Neural cell (in vitro differentiated cells): Measurements from ENCODE around the gene ZBTB32. TPM values are rescaled to one million over a fixed set of nuclear protein-coding genes. Genes with fewer than 3 reads are reported as not detected.

Experiments
- H2AFZ ChIP-seq: fragments of 200-600, 300-800 bp; sonication (generic), shearing (Covaris generic); 2 replicates; pipeline ENCODE4 v1.6.0; 2014; ENCODE audit warnings: low read depth, mild to moderate bottlenecking, antibody characterized with exemption, low read length, moderate library complexity
- H3F3A ChIP-seq: fragments of 200-600 bp; shearing (Covaris generic); 2 replicates; pipeline ENCODE4 v1.6.1; 2016; ENCODE audit warnings: mild to moderate bottlenecking, moderate library complexity, mixed read lengths, antibody characterized with exemption, low read length; ENCODE audit not compliant: insufficient read depth, poor library complexity, severe bottlenecking
- H3K27ac ChIP-seq: fragments of 200-600, 300-800 bp; sonication (generic), shearing (Covaris generic); 2 replicates; pipeline ENCODE4 v1.5.1; 2014; ENCODE audit warnings: mild to moderate bottlenecking, low read length, moderate library complexity
- H3K27me3 ChIP-seq: fragments of 300-800, 200-600 bp; sonication (generic), shearing (Covaris generic); 2 replicates; pipeline ENCODE4 v1.6.0; 2014; ENCODE audit warnings: mild to moderate bottlenecking, low read depth, low read length, moderate library complexity; ENCODE audit not compliant: insufficient read depth
- H3K36me3 ChIP-seq: fragments of 300-800, 200-600 bp; sonication (generic), shearing (Covaris generic); 2 replicates; pipeline ENCODE4 v1.5.1; 2014; ENCODE audit warnings: mild to moderate bottlenecking, antibody characterized with exemption, low read length, moderate library complexity; ENCODE audit not compliant: insufficient read depth
- H3K4me2 ChIP-seq: fragments of 300-800, 200-600 bp; sonication (generic), shearing (Covaris generic); 2 replicates; pipeline ENCODE4 v1.6.0; 2014; ENCODE audit warnings: mild to moderate bottlenecking, low read length
- H3K4me3 ChIP-seq: fragments of 300-800, 200-600 bp; sonication (generic), shearing (Covaris generic); 2 replicates; pipeline ENCODE4 v1.5.1; 2014; ENCODE audit warnings: mild to moderate bottlenecking, low read length, moderate library complexity
- H3K79me2 ChIP-seq: fragments of 200-600 bp; shearing (Covaris generic); replicated peaks from 2 replicates; pipeline ENCODE4 v1.6.0; 2014; ENCODE audit warnings: mild to moderate bottlenecking, low read length, moderate library complexity; ENCODE audit not compliant: insufficient read depth
- H3K9ac ChIP-seq: fragments of 300-800, 200-600 bp; sonication (generic), shearing (Covaris generic); 2 replicates; pipeline ENCODE4 v1.6.1; 2016; ENCODE audit warnings: mild to moderate bottlenecking, low read length, mixed read lengths
- H3K9me2 ChIP-seq: fragments of 200-600 bp; shearing (Covaris generic); 2 replicates; pipeline ENCODE4 v1.6.1; 2016; ENCODE audit warnings: mild to moderate bottlenecking, low read length, mixed read lengths; ENCODE audit not compliant: insufficient read depth
- H3K9me3 ChIP-seq: fragments of 200-600, 300-800 bp; sonication (generic), shearing (Covaris generic); 2 replicates; pipeline ENCODE4 v1.6.1; 2016; ENCODE audit warnings: mild to moderate bottlenecking, mixed run types, low read length, moderate library complexity, mixed read lengths
- H4K20me1 ChIP-seq: fragments of 200-600 bp; shearing (Covaris generic); 2 replicates; pipeline ENCODE4 v1.6.1; 2016; ENCODE audit warnings: mild to moderate bottlenecking, mixed run types; ENCODE audit not compliant: insufficient read depth
- CTCF ChIP-seq: fragments of 450-650 bp; IDR thresholded peaks from 2 replicates; pipeline ENCODE4 v1.5.1; 2014; ENCODE audit warnings: antibody characterized with exemption, mild to moderate bottlenecking, moderate library complexity; ENCODE audit not compliant: poor library complexity, severe bottlenecking
- EP300 ChIP-seq: fragments of 450-650 bp; conservative IDR thresholded peaks from 2 replicates; pipeline ENCODE4 v1.6.1; 2014; ENCODE audit warnings: antibody characterized with exemption, mild to moderate bottlenecking, moderate library complexity; ENCODE audit not compliant: poor library complexity, severe bottlenecking
- EZH2 ChIP-seq: fragments of 200-600, 300-800 bp; shearing (Covaris generic), sonication (generic); IDR thresholded peaks from 2 replicates; pipeline ENCODE4 v1.6.1; 2014; ENCODE audit warnings: antibody characterized with exemption, low read length, borderline replicate concordance, mild to moderate bottlenecking; ENCODE audit not compliant: insufficient read depth, poor library complexity, severe bottlenecking
- MXI1 ChIP-seq: fragments of 450-650 bp; conservative IDR thresholded peaks from 2 replicates; pipeline ENCODE4 v1.6.1; 2014; ENCODE audit warnings: antibody characterized with exemption, mild to moderate bottlenecking; ENCODE audit not compliant: poor library complexity, severe bottlenecking
- POLR2AphosphoS5 ChIP-seq: IDR thresholded peaks from 2 replicates; pipeline ENCODE4 v1.6.1; 2012
- RAD21 ChIP-seq: fragments of 450-650 bp; conservative IDR thresholded peaks from 2 replicates; pipeline ENCODE4 v1.6.1; 2014; ENCODE audit warnings: antibody characterized with exemption, mild to moderate bottlenecking, moderate library complexity
- REST ChIP-seq: IDR thresholded peaks from 2 replicates; pipeline ENCODE4 v1.6.1; 2012; ENCODE audit warnings: borderline replicate concordance
- SMC3 ChIP-seq: fragments of 450-650 bp; conservative IDR thresholded peaks from 2 replicates; pipeline ENCODE4 v1.6.1; 2014; ENCODE audit warnings: antibody characterized with exemption, mild to moderate bottlenecking, moderate library complexity; ENCODE audit not compliant: poor library complexity
- TAF1 ChIP-seq: IDR thresholded peaks from 2 replicates; pipeline ENCODE4 v1.6.1; 2012; ENCODE audit warnings: low read depth
- polyA plus RNA-seq: library from polyadenylated mRNA; depleted of rRNA; stranded (reverse); fragments of >200 nt; gene quantifications from 2 replicates; pipeline ENCODE4 v1.2.3, GENCODE V29; 2014

Gene ZBTB32
- polyA plus RNA-seq, 1 donor from 2014 or later, result not detected

DNA sequence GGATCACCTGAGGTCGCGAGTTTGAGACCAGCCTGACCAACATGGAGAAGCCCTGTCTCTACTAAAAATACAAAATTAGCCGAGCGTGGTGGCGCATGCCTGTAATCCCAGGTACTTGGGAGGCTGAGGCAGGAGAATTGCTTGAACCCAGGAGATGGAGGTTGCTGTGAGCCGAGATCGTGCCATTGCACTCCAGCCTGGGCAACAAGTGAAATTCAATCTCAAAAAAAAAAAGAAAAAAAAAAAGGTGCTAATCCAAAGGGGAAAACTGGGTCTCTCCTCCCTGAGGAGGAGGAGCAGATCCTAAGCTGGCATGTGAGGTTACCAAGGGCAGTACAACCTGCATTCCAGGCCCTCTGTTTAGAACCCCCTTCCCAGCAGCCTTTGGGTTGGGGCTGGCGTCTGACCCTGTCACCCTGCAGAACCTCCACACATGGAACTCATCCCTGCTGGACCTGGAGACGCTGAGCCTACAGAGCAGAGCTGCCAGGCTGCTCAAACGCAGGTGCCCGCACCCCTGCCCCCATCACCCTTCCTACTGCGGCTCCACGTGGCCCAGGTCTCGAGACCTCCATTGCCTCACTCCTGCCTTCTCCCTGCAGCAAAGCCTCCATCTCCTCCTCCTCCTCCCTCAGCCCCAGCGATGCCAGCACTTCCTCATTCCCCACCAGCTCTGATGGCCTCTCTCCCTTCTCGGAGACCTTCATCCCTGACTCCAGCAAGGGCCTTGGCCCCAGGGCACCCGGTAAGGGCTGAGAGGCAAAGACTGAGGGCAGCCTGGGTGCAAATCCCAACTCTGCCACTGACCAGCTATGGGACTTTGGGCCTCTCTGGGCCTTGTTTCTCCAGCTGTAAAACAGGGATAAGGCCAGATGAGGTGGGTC lies 60.3 kb downstream of the ZBTB32 start:
- H4K20me1 ChIP-seq, result no peaks in the 10 kb centered on the region
- no peaks in the 10 kb centered on the region for H3K27me3 ChIP-seq
- no peaks in the 10 kb centered on the region for H3K9me3 ChIP-seq
- no peaks in the 10 kb centered on the region for H3F3A ChIP-seq
- H3K4me2 ChIP-seq, result no peak overlapping the region
- no peak overlapping the region for H2AFZ ChIP-seq
- TF ChIP-seq POLR2AphosphoS5, result no peak
- TF ChIP-seq EP300, result no peak
- TF ChIP-seq RAD21, result no peak
- TF ChIP-seq SMC3, result no peak
- TF ChIP-seq EZH2, result no peak
- TF ChIP-seq TAF1, result no peak
- no peak for TF ChIP-seq CTCF
- no peak for TF ChIP-seq MXI1
- no peak for TF ChIP-seq REST
- H3K36me3 ChIP-seq, result no peaks in the 10 kb centered on the region
- no peak overlapping the region for H3K27ac ChIP-seq
- H3K4me3 ChIP-seq, result no peak overlapping the region
- no peak overlapping the region for H3K9ac ChIP-seq
- no peaks in the 10 kb centered on the region for H3K9me2 ChIP-seq
- peaks cover 4% of the 10 kb centered on the region for H3K79me2 ChIP-seq

Other genes with a start within 250 kb of the ZBTB32 start
- not detected in 2 replicates for gene KRTDAP, start 214.1 kb upstream of the ZBTB32 start, polyA plus RNA-seq
- gene DMKN, start 190.9 kb upstream of the ZBTB32 start, polyA plus RNA-seq, result not detected in 2 replicates
- gene SBSN, start 176.2 kb upstream of the ZBTB32 start, polyA plus RNA-seq, result not detected in 2 replicates
- gene GAPDHS, start 171.1 kb upstream of the ZBTB32 start, polyA plus RNA-seq, result not detected in 2 replicates
- 106 and 108 TPM in 2 replicates for gene TMEM147, start 158.9 kb upstream of the ZBTB32 start, polyA plus RNA-seq
- gene ATP4A, start 140.9 kb upstream of the ZBTB32 start, polyA plus RNA-seq, result 0.34 TPM in 1 of 2 replicates, not detected in the other
- gene PMIS2, start 118.4 kb upstream of the ZBTB32 start, polyA plus RNA-seq, result not detected in 2 replicates
- gene HAUS5, start 91.8 kb upstream of the ZBTB32 start, polyA plus RNA-seq, result 13.1 and 14.4 TPM in 2 replicates
- 58.5 and 73.5 TPM in 2 replicates for gene RBM42, start 75.5 kb upstream of the ZBTB32 start, polyA plus RNA-seq
- gene ETV2, start 62.8 kb upstream of the ZBTB32 start, polyA plus RNA-seq, result 0.58 TPM in 1 of 2 replicates, not detected in the other
- 860 and 1,013 TPM in 2 replicates for gene COX6B1, start 56.2 kb upstream of the ZBTB32 start, polyA plus RNA-seq
- 0.26 TPM in 1 of 2 replicates, not detected in the other for gene UPK1A, start 38.0 kb upstream of the ZBTB32 start, polyA plus RNA-seq
- gene KMT2B, start 13.4 kb downstream of the ZBTB32 start, polyA plus RNA-seq, result 9.0 and 15.8 TPM in 2 replicates
- 4.6 and 7.2 TPM in 2 replicates for gene IGFLR1, start 37.9 kb downstream of the ZBTB32 start, polyA plus RNA-seq
- 54.7 and 57.0 TPM in 2 replicates for gene U2AF1L4, start 40.9 kb downstream of the ZBTB32 start, polyA plus RNA-seq
- 46.2 and 46.7 TPM in 2 replicates for gene PSENEN, start 41.1 kb downstream of the ZBTB32 start, polyA plus RNA-seq
- 25.7 and 37.2 TPM in 2 replicates for gene LIN37, start 44.0 kb downstream of the ZBTB32 start, polyA plus RNA-seq
- gene HSPB6, start 52.5 kb downstream of the ZBTB32 start, polyA plus RNA-seq, result not detected in 2 replicates
- gene PROSER3, start 53.6 kb downstream of the ZBTB32 start, polyA plus RNA-seq, result 1.2 and 1.5 TPM in 2 replicates
- 20.5 and 46.0 TPM in 2 replicates for gene ARHGAP33, start 71.0 kb downstream of the ZBTB32 start, polyA plus RNA-seq
- gene PRODH2, start 108.3 kb downstream of the ZBTB32 start, polyA plus RNA-seq, result not detected in 2 replicates
- 0.05 and 2.8 TPM in 2 replicates for gene NPHS1, start 147.9 kb downstream of the ZBTB32 start, polyA plus RNA-seq
- 0.79 and 2.1 TPM in 2 replicates for gene KIRREL2, start 152.4 kb downstream of the ZBTB32 start, polyA plus RNA-seq
- 390 and 407 TPM in 2 replicates for gene APLP1, start 164.0 kb downstream of the ZBTB32 start, polyA plus RNA-seq
- 6.2 and 6.8 TPM in 2 replicates for gene NFKBID, start 196.0 kb downstream of the ZBTB32 start, polyA plus RNA-seq
- gene HCST, start 198.0 kb downstream of the ZBTB32 start, polyA plus RNA-seq, result not detected in 2 replicates
- not detected in 2 replicates for gene TYROBP, start 203.7 kb downstream of the ZBTB32 start, polyA plus RNA-seq
- 10.1 and 11.1 TPM in 2 replicates for gene LRFN3, start 231.8 kb downstream of the ZBTB32 start, polyA plus RNA-seq